SH-SY5Y (cell line): Measurements from ENCODE around the gene CERKL.

Experiments used
- GATA2 ChIP-seq: IDR thresholded peaks from 2 replicates; pipeline ENCODE4 v1.6.1; 2011; ENCODE audit warnings: mild to moderate bottlenecking, low read depth, low read length
- GATA3 ChIP-seq: IDR thresholded peaks from 2 replicates; pipeline ENCODE4 v1.6.1; 2011; ENCODE audit warnings: low read depth, mild to moderate bottlenecking, low read length, moderate library complexity

DNA sequence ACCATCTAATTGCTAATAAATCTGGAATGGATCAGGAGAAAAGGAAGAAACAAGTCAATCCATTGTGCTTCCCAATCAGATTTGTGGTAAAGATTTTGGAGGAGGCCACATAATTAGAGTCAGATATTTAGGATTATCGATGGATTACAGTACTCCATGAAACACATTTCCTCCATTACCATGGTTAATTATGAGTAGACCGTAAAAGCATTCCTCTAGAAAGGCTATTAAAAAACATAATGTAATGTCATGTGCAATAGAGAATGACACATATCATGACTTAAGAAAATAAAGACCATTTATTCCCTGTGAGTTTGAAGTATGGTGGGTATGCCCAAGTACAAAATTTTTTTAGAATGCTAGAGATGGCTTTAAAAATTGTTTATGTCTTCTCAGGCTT is 103.7 kb downstream of the CERKL start:
- TF ChIP-seq GATA3, result no peak
- no peak for TF ChIP-seq GATA2
